ENCODE results near the gene KDM1B.
"Not testable (repeated sequence)": the region's sequence is repeated elsewhere in the genome, so short reads cannot be mapped to it uniquely, and the experiment has no call there.

Gene KDM1B

DNA sequence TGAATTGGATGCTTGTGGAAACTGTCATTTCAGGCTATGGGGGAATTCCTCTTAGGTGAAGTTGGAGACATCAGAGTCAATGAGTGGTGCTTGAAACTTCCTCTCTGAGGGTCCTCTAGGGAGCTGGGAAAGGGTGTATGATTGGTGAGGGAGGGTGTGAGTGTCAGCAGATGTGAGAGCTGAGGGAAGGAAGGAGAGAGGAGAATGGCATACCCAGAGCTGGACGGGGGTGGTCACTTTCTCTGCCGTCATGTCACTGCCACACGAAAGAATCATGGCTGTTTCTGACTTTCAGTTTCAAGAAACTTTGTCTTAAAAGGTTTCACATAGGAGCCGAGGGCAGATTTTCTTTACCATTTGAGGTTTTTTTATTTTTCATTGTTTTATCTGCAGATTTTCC is 58.8 kb downstream of the KDM1B start:
- peaks cover 23% of the 10 kb centered on the region for H3K4me1 Mint-ChIP-seq (ENCODE audit: low read depth)
- intact Hi-C loops (cut with micrococcal nuclease): no loop called here

DNA sequence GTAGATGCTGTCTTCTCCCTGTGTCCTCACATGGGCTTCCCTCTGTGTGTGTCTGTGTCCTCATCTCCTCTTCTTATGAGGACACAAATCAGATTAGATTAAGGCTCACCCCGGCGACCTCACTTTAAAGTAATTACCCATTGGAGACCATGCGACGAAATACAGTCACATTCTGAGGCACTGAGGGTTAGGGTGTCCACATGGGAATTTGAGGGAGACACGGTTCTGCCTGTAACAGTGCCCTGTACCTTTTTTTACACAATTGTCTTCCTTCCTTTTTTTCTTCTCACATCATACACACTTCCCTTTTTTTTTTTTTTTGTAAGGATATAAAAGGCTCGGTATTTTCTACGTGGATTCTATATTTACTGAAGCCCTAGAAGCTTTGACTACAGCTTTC is 60.2 kb downstream of the KDM1B start:
- intact Hi-C loops (cut with micrococcal nuclease): no loop called here
- Mint-ChIP-seq H3K27ac (no peak overlapping the region), H3K4me3 (no peak overlapping the region), H3K27me3 (no peaks in the 10 kb centered on the region), H3K4me1 (ENCODE audit: low read depth) (peaks cover 23% of the 10 kb centered on the region), H3K36me3 (ENCODE audit: low read depth) (peaks cover 99% of the 10 kb centered on the region), H3K9me3 (no peaks in the 10 kb centered on the region)

More for the DNA sequence above, 58.8 kb downstream of the KDM1B start:
- H3K9me3 Mint-ChIP-seq: no peaks in the 10 kb centered on the region
- no peak overlapping the region for H3K4me3 Mint-ChIP-seq
- no peak overlapping the region for H3K27ac Mint-ChIP-seq
- H3K27me3 Mint-ChIP-seq: no peaks in the 10 kb centered on the region
- peaks cover 99% of the 10 kb centered on the region for H3K36me3 Mint-ChIP-seq (ENCODE audit: low read depth)

- Mint-ChIP-seq H3K27ac (no peak overlapping the region), H3K27me3 (no peaks in the 10 kb centered on the region), H3K4me1 (ENCODE audit: low read depth) (peaks cover 23% of the 10 kb centered on the region), H3K4me3 (no peak overlapping the region), H3K36me3 (ENCODE audit: low read depth) (peaks cover 99% of the 10 kb centered on the region), H3K9me3 (no peaks in the 10 kb centered on the region)
- intact Hi-C loops (cut with micrococcal nuclease): no loop called here
Measured at GRCh38 chr6:18216411-18216810, 61.2 kb downstream of the KDM1B start.

DNA sequence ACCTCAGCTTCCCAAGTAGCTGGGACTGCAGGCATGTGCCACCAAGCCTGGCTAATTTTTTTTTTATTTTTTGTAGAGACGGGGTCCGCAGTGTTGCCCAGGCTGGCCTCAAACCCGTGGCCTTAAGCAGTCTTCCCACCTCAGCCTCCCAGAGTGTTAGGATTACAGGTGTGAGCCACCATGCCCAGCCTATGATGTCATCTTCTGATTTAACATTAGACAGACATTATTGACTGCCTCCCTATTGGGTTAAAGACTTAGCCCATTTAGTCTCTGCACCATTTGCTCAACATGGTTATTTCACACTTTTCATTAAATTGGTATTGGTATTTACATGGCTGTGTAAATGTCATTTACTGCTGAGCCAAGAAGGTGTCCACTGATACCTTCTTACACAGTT is 63.0 kb downstream of the KDM1B start:
- intact Hi-C loops (cut with micrococcal nuclease): no loop called here
- Mint-ChIP-seq H3K4me3 (no peak overlapping the region), H3K27ac (no peak overlapping the region), H3K36me3 (ENCODE audit: low read depth) (peaks cover 95% of the 10 kb centered on the region), H3K9me3 (no peaks in the 10 kb centered on the region), H3K4me1 (ENCODE audit: low read depth) (peaks cover 23% of the 10 kb centered on the region), H3K27me3 (no peaks in the 10 kb centered on the region)

GRCh38 chr6:18219591-18219990 is 64.4 kb downstream of the KDM1B start:
- H3K4me3 Mint-ChIP-seq: no peak overlapping the region
- no peaks in the 10 kb centered on the region for H3K9me3 Mint-ChIP-seq
- H3K27ac Mint-ChIP-seq: no peak overlapping the region
- no peaks in the 10 kb centered on the region for H3K27me3 Mint-ChIP-seq
- peaks cover 18% of the 10 kb centered on the region for H3K4me1 Mint-ChIP-seq (ENCODE audit: low read depth)
- intact Hi-C loops (cut with micrococcal nuclease): no loop called here
- peaks cover 89% of the 10 kb centered on the region for H3K36me3 Mint-ChIP-seq (ENCODE audit: low read depth)

DNA sequence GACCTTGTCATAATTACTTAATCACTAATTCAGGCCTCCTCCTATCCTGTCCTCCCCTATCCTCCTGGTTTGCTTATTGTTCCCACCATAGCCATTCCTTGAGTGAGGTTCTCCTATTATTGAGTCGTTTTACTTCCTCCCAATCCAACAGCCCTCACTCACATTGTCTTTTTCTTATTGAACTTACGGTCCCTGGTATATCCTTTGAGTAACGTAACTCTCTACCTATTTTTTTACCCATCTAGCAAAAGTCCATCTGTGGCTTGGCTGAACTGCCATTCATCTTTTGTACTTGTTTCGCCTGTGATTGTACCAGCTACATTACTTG is 66.0 kb downstream of the KDM1B start:
- intact Hi-C loops (cut with micrococcal nuclease): no loop called here
- H3K4me3 Mint-ChIP-seq: no peak overlapping the region
- peaks cover 84% of the 10 kb centered on the region for H3K36me3 Mint-ChIP-seq (ENCODE audit: low read depth)
- peak overlapping the region; percentile 0 for H3K27ac Mint-ChIP-seq
- no peaks in the 10 kb centered on the region for H3K9me3 Mint-ChIP-seq
- H3K27me3 Mint-ChIP-seq: no peaks in the 10 kb centered on the region
- H3K4me1 Mint-ChIP-seq (ENCODE audit: low read depth): peaks cover 2% of the 10 kb centered on the region

DNA sequence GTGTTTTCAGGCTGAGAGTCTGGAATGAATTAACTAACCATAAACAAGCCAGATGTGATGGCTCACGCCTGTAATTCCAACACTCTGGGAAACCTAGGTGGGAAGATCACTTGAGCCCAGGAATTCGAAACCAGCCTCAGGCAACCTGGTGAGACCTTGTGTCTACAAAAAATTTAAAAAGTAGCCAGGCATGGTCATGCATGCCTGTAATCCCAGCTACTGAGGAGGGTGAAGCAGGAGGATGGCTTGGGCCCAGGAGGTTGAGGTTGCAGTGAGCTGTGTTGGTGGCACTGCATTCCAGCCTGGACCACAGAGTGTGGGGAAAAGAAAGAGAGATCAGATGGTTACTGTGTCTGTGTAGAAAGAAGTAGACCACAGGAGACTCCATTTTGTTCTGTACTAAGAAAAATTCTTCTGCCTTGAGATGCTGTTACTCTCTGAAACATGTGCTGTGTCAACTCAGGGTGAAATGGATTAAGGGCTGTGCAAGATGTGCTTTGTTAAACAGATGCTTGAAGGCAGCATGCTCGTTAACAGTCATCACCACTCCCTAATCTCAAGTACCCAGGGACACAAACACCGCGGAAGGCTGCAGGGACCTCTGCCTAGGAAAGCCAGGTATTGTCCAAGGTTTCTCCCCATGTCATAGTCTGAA is 71.4 kb downstream of the KDM1B start:
- H3K4me3 Mint-ChIP-seq; intact Hi-C loops (cut with micrococcal nuclease); H3K27ac Mint-ChIP-seq; H3K27me3 Mint-ChIP-seq: not testable (repeated sequence)
- Mint-ChIP-seq H3K4me1 (ENCODE audit: low read depth) (peaks cover 11% of the 10 kb centered on the region), H3K9me3 (peaks cover 22% of the 10 kb centered on the region), H3K36me3 (ENCODE audit: low read depth) (peaks cover 84% of the 10 kb centered on the region)

DNA sequence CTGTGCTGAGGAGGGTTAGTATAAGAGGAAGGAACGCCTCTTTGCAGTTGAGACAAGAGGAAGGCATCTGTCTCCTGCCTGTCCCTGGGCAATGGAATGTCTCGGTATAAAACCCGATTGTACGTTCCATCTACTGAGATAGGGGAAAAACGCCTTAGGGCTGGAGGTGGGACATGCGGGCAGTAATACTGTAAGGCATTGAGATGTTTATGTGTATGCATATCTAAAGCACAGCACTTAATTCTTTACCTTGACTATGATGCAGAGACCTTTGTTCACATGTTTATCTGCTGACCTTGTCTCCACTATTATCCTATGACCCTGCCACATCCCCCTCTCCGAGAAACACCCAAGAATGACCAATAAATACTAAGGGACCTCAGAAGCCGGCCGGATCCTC is 71.9 kb downstream of the KDM1B start:
- Mint-ChIP-seq H3K36me3 (ENCODE audit: low read depth) (peaks cover 84% of the 10 kb centered on the region), H3K9me3 (peaks cover 28% of the 10 kb centered on the region)
- not testable (repeated sequence) for H3K27ac Mint-ChIP-seq

DNA sequence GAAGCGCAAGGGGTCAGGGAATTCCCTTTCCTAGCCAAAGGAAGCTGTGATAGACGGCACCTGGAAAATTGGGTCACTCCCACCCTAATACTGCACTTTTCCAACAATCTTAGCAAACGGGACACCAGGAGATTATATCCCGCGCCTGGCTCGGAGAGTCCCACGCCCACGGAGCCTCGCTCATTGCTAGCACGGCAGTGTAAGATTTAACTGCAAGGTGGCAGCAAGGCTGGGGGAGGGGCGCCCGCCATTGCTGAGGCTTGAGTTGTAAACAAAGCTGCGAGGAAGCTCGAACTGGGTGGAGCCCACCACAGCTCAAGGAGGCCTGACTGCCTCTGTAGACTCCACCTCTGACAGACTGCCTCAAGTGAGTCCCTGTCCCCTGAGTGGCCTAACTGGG is 73.4 kb downstream of the KDM1B start:
- intact Hi-C loops (cut with micrococcal nuclease); H3K27me3 Mint-ChIP-seq; H3K4me3 Mint-ChIP-seq; H3K27ac Mint-ChIP-seq: not testable (repeated sequence)
- H3K9me3 Mint-ChIP-seq: peaks cover 35% of the 10 kb centered on the region
- H3K36me3 Mint-ChIP-seq (ENCODE audit: low read depth): peaks cover 88% of the 10 kb centered on the region
- peaks cover 25% of the 10 kb centered on the region for H3K4me1 Mint-ChIP-seq (ENCODE audit: low read depth)

More for the DNA sequence above, 71.9 kb downstream of the KDM1B start:
- intact Hi-C loops (cut with micrococcal nuclease); H3K27me3 Mint-ChIP-seq; H3K4me3 Mint-ChIP-seq: not testable (repeated sequence)
- H3K4me1 Mint-ChIP-seq (ENCODE audit: low read depth): peaks cover 17% of the 10 kb centered on the region

DNA sequence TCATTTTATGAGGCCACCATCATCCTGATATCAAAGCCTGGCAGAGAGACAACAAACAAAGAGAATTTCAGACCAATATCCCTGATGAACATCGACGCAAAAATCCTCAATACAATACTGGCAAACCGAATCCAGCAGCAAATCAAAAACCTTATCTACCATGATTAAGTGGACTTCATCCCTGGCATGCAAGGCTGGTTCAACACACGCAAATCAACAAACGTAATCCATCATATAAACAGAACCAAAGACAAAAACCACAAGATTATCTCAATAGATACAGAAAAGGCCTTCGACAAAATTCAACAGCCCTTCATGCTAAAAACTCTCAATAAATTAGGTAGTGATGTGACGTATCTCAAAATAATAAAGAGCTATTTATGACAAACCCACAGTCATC is 76.6 kb downstream of the KDM1B start:
- H3K27ac Mint-ChIP-seq; intact Hi-C loops (cut with micrococcal nuclease); H3K27me3 Mint-ChIP-seq; H3K4me3 Mint-ChIP-seq: not testable (repeated sequence)
- Mint-ChIP-seq H3K4me1 (ENCODE audit: low read depth) (peaks cover 31% of the 10 kb centered on the region), H3K36me3 (ENCODE audit: low read depth) (peaks cover 100% of the 10 kb centered on the region), H3K9me3 (peaks cover 46% of the 10 kb centered on the region)

DNA sequence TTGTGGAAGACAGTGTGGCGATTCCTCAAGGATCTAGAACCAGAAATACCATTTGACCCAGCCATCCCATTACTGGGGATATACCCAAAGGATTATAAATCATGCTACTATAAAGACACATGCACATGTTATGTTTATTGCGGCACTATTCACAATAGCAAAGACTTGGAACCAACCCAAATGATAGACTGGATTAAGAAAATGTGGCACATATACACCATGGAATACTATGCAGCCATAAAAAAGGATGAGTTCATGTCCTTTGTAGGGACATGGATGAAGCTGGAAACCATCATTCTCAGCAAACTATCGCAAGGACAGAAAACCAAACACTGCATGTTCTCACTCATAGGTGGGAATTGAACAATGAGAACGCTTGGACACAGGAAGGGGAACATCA is 78.5 kb downstream of the KDM1B start:
- H3K27me3 Mint-ChIP-seq; H3K4me3 Mint-ChIP-seq; intact Hi-C loops (cut with micrococcal nuclease); H3K27ac Mint-ChIP-seq: not testable (repeated sequence)
- Mint-ChIP-seq H3K36me3 (ENCODE audit: low read depth) (peaks cover 100% of the 10 kb centered on the region), H3K4me1 (ENCODE audit: low read depth) (peaks cover 31% of the 10 kb centered on the region), H3K9me3 (peaks cover 46% of the 10 kb centered on the region)

DNA sequence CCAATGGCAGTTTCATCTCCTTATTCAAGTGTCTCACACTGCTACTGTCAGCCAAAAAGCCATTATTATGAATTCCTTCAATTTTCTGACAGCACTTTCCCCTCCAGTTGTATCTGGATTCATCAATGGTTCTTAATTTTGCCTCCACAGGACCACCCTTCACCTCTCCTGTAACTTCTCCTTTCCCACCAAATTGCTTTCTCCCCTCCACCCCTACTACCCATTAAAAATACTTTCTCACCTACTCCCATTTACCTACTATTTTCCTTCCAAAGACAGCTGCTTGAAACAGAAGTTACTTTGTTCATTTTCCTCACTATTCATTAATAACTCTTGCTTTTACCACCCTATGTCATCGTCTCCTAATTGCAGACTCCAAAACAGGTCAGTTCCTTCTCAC is 79.3 kb downstream of the KDM1B start:
- H3K27ac Mint-ChIP-seq: no peak overlapping the region
- peaks cover 100% of the 10 kb centered on the region for H3K36me3 Mint-ChIP-seq (ENCODE audit: low read depth)
- H3K27me3 Mint-ChIP-seq: no peaks in the 10 kb centered on the region
- intact Hi-C loops (cut with micrococcal nuclease): no loop called here
- H3K4me1 Mint-ChIP-seq (ENCODE audit: low read depth): peaks cover 31% of the 10 kb centered on the region
- H3K4me3 Mint-ChIP-seq: no peak overlapping the region
- H3K9me3 Mint-ChIP-seq: peaks cover 40% of the 10 kb centered on the region

DNA sequence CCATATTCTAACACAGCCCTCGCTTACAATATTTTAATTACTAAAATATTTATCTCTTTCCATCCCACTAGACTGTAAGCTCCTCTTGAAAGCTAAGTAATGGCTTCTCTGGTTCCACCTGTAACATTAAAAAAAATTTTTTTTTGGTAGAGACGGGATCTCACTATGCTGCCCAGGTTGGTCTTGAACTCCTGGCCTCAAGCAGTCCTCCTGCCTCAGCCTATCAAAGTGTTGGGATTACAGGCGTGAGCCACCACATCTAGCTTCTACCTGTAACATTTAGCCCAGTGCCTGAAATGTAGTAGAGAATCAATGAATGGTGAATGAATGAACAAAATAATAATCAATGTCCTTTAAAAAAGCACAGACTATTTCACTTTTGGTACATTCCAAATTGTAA is 80.3 kb downstream of the KDM1B start:
- H3K4me1 Mint-ChIP-seq (ENCODE audit: low read depth): peaks cover 30% of the 10 kb centered on the region
- H3K36me3 Mint-ChIP-seq (ENCODE audit: low read depth): peaks cover 91% of the 10 kb centered on the region
- H3K9me3 Mint-ChIP-seq: peaks cover 35% of the 10 kb centered on the region
- no peak overlapping the region for H3K27ac Mint-ChIP-seq
- no peak overlapping the region for H3K4me3 Mint-ChIP-seq
- no peaks in the 10 kb centered on the region for H3K27me3 Mint-ChIP-seq
- intact Hi-C loops (cut with micrococcal nuclease): no loop called here

DNA sequence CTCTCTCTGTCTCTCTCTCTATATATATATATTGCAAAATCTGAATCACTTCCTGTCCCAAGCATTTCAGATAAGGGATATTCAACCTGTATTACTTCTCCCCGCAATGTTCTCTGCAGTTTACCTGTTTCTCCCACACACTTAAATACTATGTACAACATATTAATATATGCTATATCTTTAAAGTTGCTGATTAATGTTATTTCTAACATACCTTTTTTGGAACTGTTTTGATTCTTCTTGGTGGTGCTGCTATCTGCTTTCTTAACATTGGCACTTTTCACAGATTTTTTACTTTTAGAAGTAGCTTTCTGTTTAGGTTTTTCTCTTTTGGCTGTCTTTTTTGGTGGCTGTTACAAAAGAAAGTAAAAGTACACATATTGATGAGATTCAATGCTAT is 81.9 kb downstream of the KDM1B start:
- H3K9me3 Mint-ChIP-seq: peaks cover 18% of the 10 kb centered on the region
- H3K27me3 Mint-ChIP-seq: no peaks in the 10 kb centered on the region
- intact Hi-C loops (cut with micrococcal nuclease): no loop called here
- H3K36me3 Mint-ChIP-seq (ENCODE audit: low read depth): peaks cover 90% of the 10 kb centered on the region
- H3K4me3 Mint-ChIP-seq: no peak overlapping the region
- H3K27ac Mint-ChIP-seq: no peak overlapping the region
- peaks cover 14% of the 10 kb centered on the region for H3K4me1 Mint-ChIP-seq (ENCODE audit: low read depth)

GRCh38 chr6:18240230-18240629 is 85.0 kb downstream of the KDM1B start:
- Mint-ChIP-seq H3K27ac (no peak overlapping the region), H3K27me3 (no peaks in the 10 kb centered on the region), H3K9me3 (no peaks in the 10 kb centered on the region), H3K36me3 (ENCODE audit: low read depth) (peaks cover 90% of the 10 kb centered on the region), H3K4me1 (ENCODE audit: low read depth) (peaks cover 6% of the 10 kb centered on the region), H3K4me3 (no peak overlapping the region)
- intact Hi-C loops (cut with micrococcal nuclease): no loop called here

All from dendritic cell treated with granulocyte-macrophage colony-stimulating factor and Interleukin-4, amounts not matched to agents 40 ng/mL and 50 ng/mL, for 4 days (primary cell).